Choroid plexus epithelial cell (primary cell): ENCODE measurements around the gene PRPF4.
A peak's percentile ranks its signal among the peaks of the same experiment; 100 is the strongest.
"Not testable (repeated sequence)": the region's sequence is repeated elsewhere in the genome, so short reads cannot be mapped to it uniquely, and the experiment has no call there.

Experiments
- DNase-seq: peaks from one replicate; pipeline ENCODE4 v3.0.0-alpha.2; 2010; ENCODE audit warnings: low read depth
- H3K4me3 ChIP-seq: 2 replicates; pipeline ENCODE4 v1.5.1; 2011; ENCODE audit warnings: low read depth, mild to moderate bottlenecking, control low read depth, low read length, moderate library complexity
- CTCF ChIP-seq: conservative IDR thresholded peaks from 2 replicates; pipeline ENCODE4 v1.5.1; 2011; ENCODE audit warnings: low read depth, mild to moderate bottlenecking, control low read depth, inconsistent platforms, low read length, moderate library complexity

The PRPF4 gene

DNA sequence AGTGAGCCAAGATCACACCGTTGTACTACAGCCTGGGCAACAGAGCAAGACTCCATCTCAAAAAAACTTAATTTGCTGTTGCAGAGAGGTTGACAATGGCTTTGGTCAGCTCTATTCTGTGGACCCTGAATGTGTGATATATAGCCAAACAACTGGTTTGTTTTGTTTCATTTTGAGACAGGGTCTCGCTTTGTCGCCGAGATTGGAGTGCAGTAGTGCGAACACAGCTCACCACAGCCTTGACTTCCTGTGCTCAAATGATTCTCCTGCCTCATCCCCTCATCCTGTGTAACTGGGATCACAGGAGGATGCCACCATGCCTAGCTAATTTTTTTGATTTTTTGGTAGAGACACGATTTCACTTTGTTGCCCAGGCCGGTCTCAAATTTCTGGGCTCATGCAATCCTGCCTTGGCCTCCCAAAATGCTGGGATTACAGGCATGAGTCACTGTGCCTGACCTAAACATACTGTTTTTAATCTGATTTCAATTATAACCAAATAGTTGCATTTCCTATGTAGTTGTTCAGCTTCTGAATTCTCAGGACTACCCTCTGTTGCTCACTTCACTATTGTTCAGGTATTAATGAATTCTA lies 17.9 kb downstream of the PRPF4 start:
- TF ChIP-seq CTCF: no peak
- DNase-seq: peak; percentile 11
- no peak overlapping the region for H3K4me3 ChIP-seq

DNA sequence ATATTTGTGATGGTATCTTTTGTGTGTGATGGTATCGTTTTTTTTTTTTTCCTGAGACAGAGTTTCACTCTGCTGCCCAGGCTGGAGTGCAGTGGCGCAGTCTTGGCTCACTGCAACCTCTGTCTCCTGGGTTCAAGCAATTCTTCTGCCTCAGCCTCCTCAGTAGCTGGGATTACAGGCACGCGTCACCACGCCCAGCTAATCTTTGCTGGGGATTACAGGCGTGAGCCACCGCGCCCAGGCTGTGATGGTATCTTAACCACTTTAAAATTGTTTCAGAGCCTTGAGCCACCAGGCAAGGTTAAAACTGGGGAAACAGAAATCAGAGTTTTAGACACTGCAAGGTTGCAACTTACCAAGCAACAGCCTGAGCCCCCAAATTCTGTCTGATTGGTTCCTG lies 20.8 kb downstream of the PRPF4 start:
- H3K4me3 ChIP-seq, DNase-seq: not testable (repeated sequence)

DNA sequence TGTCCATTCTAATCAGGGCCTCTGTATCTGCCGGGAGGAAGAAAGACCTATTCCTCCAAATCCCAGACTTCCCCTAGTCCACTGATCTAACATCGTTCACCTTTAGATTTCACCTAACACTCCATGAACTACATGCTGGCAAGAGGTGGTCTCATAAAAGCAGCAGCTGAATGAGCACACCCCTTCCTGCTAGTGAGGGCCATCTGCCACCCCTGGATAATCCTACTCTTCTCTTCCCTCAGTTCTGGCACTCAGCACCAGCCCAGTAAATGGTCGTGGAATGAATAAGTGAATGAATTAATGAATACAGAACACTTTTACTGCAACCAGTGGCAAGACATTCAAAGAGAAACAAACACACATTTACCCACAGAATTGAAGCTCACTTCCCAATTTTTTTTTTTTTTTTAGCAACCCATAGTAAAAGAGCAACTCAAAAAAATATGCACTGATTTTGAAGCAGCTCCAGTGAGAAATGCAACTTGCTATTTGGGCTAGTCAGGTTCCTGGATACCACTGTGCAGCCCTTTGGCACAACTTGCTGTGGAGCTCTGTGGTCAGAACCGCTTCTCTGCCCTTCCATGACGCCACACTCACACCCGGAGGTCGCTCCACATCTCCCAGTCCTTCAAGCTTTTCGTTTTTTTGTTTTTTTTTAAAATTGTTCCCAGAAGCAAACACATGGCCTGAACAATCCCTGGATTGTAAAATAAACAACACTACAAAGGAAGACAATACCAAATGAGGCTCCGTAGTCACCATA lies 21.5 kb downstream of the PRPF4 start:
- DNase-seq: peak; percentile 36
- H3K4me3 ChIP-seq: no peak overlapping the region
- TF ChIP-seq CTCF: no peak

GRCh38 chr9:113298311-113298710 lies 22.9 kb downstream of the PRPF4 start:
- no peak overlapping the region for H3K4me3 ChIP-seq
- DNase-seq: no peak
- TF ChIP-seq CTCF: no peak

DNA sequence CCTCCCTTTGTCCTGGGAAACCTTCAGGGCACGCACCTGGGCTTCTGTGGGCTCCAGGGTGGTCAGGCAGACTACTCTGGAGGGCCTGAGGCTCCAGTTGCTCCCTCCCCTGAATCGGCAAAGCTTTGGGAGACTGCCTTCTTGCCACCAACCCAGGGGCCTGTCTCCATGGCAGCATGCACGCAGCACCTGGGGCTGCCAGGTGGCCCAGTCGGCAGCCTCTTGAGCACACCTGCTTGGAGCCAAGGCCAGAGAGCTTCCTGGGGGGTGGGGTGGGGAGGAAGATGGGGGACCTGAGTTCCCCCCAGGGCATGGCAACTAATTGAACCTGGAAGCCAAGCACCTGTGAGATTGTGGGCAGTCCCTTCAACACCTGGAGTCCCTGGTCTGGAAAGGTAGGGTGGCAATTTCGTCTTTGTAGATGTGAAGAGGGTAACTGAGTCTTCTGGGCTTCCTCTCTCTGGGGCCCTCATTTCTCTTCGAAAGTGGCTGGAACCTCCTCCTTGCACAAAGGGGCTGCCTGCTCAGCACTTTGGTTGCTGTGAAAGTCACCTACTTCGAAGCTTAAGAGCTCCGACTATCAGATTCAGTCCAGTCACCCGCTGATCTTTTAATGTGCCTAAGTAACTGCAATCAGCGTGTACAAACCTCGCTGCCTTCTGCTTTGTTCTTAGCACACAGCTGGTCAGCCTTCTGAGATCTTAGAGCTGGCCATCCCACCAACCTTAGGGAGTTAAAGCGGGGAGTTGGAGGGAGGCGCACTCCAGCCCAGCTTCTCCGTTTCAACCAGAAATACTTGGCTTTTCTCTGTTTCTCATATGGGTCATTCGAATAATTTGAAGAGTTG lies 23.7 kb downstream of the PRPF4 start:
- TF ChIP-seq CTCF: no peak
- no peak for DNase-seq
- no peak overlapping the region for H3K4me3 ChIP-seq

DNA sequence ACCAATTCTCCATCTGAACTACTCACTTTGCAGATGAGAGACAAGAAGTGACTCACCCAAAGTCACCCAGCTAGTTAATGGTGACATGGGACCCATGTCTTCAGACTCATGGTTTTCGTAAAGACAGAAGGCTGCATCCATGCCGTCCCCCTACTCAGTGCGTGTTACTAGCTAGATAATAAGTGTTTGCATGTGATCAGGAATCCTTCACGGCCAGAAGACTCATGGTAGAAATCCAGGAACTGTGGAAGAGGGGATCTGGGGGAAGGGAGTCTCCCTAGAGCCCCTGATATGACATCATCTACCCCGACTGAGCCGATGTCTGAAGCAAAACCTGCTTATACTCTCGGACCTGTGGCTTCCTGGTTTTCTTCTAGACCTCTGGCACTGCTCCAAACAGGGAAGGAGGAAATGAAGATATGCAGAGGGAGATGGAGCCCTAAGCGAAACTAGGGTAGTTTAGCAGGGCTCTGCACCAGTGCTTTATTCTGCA lies 24.4 kb downstream of the PRPF4 start:
- no peak for TF ChIP-seq CTCF
- no peak overlapping the region for H3K4me3 ChIP-seq
- DNase-seq: peak; percentile 35

DNA sequence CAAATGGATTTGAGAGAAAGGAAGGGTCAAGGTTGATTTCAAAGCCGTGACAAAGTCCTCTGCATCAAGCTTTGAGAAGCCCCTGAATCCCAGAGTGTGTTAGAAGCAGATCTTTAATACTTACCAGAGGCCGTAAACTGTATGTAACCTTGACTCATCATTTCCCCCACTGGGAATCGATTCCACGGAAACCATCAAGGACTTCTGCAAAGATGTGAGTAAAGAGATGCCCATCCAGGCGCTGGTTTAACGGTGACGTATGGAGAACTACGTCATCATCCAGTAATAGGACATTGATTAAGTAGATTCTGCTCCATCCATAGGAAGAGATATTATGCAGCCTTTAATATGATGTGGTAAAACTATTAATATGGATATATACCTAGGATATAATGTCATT lies 26.1 kb downstream of the PRPF4 start:
- H3K4me3 ChIP-seq: no peak overlapping the region
- DNase-seq: no peak

More for the DNA sequence above, 26.1 kb downstream of the PRPF4 start:
- TF ChIP-seq CTCF: no peak
